HG03039 (cell line): ENCODE data around the gene PAFAH2.

ENCODE experiments used
- ATAC-seq: cut with Tn5 transposase; IDR thresholded peaks from one replicate; pipeline ENCODE4 v1.9.1; 2021; ENCODE audit warnings: mild to moderate bottlenecking, moderate library complexity; ENCODE audit not compliant: unreplicated experiment

PAFAH2 gene

DNA sequence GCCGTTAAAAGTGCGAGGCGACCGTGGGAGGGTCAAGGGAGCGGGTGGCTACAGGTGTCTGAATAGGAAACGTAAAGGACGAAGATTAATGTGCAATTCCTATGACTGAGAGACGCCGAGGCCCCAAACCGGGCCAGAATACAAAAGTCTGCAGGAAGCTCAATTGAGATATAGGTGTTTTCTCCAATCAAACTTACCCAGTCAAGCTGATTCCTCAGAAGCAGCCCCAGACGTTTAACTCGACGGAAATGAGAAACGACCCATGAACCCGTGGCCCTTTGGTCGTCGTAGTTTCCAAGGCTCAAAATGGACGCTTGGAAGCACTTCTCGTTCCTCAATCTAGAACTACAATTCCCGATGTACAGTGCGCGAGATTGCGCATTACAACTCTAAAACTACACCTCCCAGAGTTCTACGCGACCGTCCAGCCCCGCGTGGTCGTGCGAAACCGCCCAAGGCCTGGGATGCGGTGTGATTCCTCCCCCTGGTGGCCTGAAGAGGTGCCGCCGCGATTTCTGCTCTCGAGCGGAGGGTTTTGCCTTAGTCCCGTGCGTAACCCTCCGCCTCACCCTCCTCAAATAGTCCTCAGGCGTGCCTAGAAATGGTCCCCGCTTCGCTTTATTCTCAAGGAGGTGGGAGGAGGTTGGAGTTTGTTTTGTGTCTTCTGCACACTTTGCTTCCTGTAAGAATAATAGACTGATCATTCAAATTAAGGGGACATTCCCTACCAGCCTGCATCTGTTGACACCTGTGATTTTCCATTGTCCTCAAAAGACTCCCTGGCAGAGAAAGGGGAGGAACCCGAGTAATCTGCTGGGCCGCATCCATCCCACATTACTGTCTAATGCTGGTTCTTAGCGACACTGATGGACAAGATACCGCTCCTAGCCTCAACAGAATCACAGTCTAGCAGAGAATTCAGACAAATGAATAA is at the start of gene PAFAH2:
Gene PAFAH2 (minus strand): TSS at position 236 of the 934 bp plus-strand sequence. CDS start 7,247 bp downstream, outside the sequence.
- peak; percentile 92 for ATAC-seq

DNA sequence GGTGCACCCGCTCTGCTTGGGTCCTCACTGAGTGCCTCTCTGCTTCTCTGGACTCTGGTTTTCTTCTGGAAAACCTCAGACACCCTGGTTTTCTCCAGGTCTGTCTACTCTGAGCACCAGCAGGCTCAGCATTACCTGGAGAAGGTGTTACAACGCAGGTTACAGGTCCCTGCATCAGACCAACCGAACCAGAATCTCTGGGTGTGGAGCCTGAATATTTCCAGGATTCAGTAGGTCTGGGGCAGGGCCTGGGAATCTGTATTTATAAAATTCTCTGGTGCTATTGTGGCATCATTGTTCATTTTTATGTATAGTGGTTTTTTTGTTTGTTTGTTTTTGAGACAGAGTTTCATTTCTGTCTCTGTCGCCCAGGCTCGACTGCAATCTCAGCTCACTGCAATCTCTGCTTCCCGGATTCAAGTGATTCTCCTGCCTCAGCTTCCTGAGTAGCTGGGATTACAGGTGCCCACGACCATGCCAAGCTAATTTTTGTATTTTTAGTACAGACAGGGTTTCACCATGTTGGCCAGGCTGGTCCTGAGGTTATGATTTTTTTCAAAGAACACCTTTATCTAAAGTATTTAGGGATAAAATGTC is 49.5 kb upstream of the PAFAH2 start:
- no peak for ATAC-seq

GRCh38 chr1:26046246-26047095 is 48.6 kb upstream of the PAFAH2 start:
- ATAC-seq: no peak

- ATAC-seq: no peak
Measured at GRCh38 chr1:26045722-26046245, 47.9 kb upstream of the PAFAH2 start, which contains the start of gene SLC30A2. SLC30A2 (minus strand) TSS chr1:26046118; CDS start chr1:26045896, 222 bp downstream.

DNA sequence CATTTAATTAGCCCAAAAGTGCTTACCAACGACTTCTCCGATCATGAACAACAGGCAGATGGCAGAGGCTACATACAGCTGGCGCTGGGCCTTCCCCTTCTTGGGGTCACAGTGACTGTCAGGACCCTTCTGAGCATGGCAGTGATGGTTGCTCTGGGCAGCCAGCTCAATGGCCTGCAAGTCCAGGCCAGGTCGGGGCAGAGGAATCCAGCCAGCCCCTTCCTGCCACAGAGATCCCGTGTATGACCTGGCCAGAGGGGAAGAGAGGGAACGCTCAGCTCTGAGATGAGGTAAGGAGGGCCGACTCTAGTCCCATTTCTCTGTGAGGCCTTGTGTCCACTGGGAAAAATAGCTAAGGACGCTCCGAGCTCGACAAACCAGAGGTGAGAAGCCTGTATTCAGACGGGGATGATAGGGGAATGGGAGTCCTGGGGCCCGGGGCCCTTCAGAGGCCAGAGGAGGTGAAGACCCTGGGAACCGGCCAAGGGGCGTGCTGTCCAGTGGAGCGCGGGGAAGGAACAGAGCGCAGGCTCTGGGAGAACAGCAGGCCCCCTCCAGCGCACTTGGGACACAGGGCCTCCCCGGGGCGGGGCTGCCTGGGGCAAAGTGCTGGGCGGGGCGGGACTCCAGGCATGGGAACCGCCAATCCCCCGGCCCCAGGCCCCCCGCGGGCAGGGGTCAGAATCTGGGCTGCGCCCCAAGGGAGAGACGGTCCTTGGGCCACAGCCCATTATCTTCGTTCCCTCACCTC is 47.3 kb upstream of the PAFAH2 start:
- ATAC-seq: no peak

GRCh38 chr1:26044414-26044813 is 46.6 kb upstream of the PAFAH2 start:
- no peak for ATAC-seq

DNA sequence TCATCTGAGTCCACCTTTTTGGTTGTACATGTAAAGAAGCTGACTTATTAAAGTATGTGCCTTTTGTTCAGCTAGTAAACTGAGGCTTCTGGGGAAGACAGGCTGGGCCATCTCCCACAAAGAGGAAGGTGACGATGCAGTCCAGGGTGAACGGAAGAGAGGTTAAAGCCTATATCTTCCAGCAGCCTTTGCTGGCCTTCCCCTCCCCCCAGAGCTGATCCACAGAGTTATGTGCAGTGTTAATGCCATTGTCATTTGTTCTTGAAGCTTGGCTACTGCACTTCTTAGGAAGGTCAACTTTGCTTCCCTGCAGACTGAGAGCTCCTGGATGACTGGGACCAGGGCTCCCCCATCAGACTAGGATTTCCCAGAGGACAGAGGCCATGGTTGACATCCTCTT is 45.9 kb upstream of the PAFAH2 start:
- no peak for ATAC-seq

DNA sequence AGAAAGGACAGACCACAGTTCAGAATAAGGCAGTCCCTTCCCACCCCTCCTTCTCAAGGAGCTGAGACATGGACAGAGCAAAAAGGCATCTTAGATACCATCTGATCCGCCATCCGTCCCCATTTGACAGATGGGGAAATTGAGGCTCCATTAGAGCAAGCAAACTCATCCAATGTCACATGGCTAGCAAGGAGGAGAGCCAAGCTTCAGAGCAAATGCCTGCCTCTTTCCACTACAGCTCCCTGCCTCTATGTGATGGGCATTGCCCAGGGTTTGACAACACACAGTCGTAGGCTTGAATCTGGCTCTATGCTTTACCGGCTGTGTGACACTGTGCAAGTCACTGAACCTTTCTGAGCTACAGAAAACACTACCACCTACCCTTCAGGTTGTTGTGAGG is 44.1 kb upstream of the PAFAH2 start:
- no peak for ATAC-seq

DNA sequence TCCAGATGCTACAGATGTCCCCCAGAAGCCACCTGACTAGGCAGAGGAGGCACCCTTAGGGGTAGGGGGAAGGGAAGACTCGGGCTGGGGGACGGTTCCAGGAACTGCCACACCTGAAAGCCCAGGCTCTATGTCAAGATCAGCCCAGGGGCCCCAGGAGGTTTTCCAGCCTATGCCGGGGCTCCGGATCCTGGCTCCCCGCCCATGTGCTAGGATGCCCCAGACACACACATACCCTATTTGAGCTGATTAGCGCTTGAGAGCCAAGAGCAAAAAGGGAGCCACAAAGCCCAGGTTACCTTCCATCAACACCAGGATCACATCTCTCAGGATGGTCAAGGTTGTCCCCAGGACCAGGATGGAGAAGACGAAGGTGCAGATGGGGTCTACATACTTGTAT is 43.5 kb upstream of the PAFAH2 start:
- ATAC-seq: no peak

GRCh38 chr1:26038904-26039303 is 41.0 kb upstream of the PAFAH2 start:
- ATAC-seq: no peak

- no peak for ATAC-seq
Measured at GRCh38 chr1:26038477-26038876, 40.6 kb upstream of the PAFAH2 start.

DNA sequence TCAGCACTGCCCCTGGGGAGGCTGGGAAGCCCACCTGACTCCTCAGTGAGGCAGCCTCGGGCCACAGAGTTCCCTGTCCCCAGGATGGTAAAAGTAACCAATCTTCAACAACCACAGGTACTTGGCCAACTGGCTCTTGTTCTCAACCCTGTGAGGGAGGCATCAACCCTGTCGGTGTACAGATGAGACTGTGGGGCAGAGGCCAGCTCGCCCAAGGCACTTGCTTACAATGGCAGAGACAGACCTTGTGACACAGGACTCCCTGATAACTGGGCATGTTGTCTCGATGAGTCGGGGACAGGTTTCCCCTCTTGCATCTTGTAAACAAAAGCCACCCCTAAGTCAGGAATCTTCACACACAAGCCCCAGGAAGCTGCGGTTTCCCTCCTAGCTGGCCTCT is 40.0 kb upstream of the PAFAH2 start:
- ATAC-seq: no peak

DNA sequence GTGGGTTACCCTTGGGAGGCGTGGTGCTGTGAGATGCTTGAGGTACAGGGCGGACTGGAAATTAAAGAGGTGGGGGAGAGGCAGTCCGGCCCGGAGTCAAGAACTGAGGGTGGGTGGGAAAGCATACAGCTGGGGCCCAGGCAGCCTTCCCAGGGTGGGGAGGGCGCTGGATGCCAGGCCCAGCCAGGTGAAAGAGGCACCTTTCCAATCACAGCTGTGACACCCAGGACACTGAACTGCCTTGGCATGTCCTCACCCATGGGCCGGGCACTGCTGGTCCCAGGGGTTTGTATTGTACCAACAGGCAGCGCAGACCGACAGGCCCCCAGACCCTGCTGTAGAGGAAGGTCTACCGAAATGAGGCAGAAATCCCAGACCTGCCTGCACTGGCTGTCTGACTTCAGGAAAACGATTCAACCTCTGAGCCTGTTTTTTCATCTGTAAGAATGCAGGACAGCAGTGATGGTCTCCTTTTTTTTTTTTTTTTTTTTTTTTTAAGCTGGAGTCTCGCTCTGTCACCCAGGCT is 39.0 kb upstream of the PAFAH2 start:
- no peak for ATAC-seq

GRCh38 chr1:26035959-26036755 is 38.3 kb upstream of the PAFAH2 start:
- peak; percentile 60 for ATAC-seq

DNA sequence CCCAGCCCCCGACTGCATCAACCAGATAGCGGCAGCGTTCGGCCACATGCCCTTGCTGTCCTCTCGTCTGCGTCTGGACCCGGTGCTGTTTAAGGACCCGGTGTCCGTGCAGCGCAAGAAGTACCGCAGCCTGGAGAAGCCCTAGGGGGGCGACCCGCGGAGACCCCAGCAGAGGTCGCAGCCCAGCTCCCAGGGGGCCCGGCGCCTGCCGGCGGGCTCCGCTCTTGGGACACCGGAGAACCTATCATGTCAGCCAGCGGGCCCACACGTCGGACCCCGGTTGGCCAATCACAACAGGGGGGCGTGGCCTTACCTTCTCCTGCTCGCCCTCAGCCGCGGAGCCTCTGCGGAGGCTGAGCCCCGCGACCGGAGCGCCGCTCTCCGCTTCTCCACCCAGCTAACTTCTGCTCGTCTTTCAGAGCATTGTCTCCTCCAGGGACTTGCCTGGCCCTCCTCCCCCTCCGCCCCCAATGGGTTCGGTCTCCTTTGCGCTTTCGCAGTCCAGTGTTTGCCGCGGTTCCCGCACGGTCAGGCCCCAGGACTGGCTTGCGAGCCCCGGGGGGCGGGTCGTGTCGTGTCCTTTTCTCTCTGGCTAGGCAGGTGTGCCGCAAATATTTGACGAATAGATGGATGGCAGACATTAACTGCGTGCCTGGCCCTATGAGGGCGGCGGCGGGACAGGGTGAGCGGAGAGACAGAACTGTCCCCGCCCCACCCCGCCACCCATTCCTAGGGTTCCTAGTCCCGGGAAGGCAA is 37.5 kb upstream of the PAFAH2 start:
- ATAC-seq: peak; percentile 70

- ATAC-seq: no peak
Measured at GRCh38 chr1:26034504-26035202, 36.8 kb upstream of the PAFAH2 start.

DNA sequence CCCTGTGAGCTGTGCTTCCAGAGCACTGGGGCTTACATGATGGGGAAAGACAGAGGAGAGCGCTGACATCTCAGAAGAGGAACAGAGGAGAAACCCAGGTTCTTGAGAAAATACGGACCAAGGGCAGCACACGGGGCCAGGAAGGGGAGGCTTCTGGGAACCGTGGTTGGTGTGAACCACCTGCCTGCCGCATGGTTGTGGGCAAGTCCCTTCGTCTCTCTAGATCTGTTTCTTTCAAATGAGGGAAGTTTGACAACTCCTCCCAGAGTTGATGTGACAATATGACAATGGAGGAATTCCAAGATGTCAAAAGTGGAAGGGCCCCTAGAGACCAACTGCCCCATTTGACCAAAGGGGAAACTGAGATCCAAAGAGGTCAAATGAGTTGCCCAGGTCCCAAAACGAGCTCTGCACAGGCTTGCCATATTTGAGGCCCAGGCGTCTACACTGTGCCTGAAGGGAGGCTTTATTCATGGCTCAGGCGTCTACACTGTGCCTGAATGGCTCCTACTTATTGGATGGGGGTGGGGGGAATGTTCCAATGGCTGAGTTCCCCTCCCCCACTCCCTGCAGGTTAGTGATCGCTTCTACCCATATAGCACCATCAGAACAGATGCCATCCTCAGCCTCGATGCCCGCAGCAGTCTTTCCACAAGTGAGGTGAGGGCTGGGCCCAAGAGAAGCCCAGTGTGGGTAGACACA is 34.9 kb upstream of the PAFAH2 start:
- no peak for ATAC-seq
